IPS-20b (cell line): Measurements from ENCODE around the gene MGST3.
A peak's percentile ranks its signal among the peaks of the same experiment; 100 is the strongest.
"Not testable (repeated sequence)": the region's sequence is repeated elsewhere in the genome, so short reads cannot be mapped to it uniquely, and the experiment has no call there.

Source experiments
- H3K27ac ChIP-seq: one replicate; pipeline ENCODE4 v1.5.1; 2013; ENCODE audit warnings: low read length
- H3K27me3 ChIP-seq: 2 replicates; pipeline ENCODE4 v1.6.1; 2013; ENCODE audit warnings: mild to moderate bottlenecking, low read length, inconsistent platforms; ENCODE audit not compliant: insufficient read depth
- H3K36me3 ChIP-seq: 2 replicates; pipeline ENCODE4 v1.6.1; 2013; ENCODE audit warnings: low read depth, mild to moderate bottlenecking, inconsistent platforms, low read length, moderate library complexity; ENCODE audit not compliant: insufficient read depth
- H3K4me1 ChIP-seq: 2 replicates; pipeline ENCODE4 v1.6.1; 2013; ENCODE audit warnings: mild to moderate bottlenecking, control low read depth, inconsistent platforms, low read length, moderate library complexity; ENCODE audit not compliant: insufficient read depth
- H3K4me3 ChIP-seq: 2 replicates; pipeline ENCODE4 v1.5.1; 2013; ENCODE audit warnings: mild to moderate bottlenecking, low read length, inconsistent platforms
- H3K9ac ChIP-seq: 2 replicates; pipeline ENCODE4 v1.6.1; 2013; ENCODE audit warnings: low read depth, mild to moderate bottlenecking, inconsistent platforms, low read length, moderate library complexity
- H3K9me3 ChIP-seq: 2 replicates; pipeline ENCODE4 v1.6.1; 2013; ENCODE audit warnings: mild to moderate bottlenecking, low read depth, low read length, inconsistent platforms; ENCODE audit not compliant: insufficient read depth

MGST3 gene

DNA sequence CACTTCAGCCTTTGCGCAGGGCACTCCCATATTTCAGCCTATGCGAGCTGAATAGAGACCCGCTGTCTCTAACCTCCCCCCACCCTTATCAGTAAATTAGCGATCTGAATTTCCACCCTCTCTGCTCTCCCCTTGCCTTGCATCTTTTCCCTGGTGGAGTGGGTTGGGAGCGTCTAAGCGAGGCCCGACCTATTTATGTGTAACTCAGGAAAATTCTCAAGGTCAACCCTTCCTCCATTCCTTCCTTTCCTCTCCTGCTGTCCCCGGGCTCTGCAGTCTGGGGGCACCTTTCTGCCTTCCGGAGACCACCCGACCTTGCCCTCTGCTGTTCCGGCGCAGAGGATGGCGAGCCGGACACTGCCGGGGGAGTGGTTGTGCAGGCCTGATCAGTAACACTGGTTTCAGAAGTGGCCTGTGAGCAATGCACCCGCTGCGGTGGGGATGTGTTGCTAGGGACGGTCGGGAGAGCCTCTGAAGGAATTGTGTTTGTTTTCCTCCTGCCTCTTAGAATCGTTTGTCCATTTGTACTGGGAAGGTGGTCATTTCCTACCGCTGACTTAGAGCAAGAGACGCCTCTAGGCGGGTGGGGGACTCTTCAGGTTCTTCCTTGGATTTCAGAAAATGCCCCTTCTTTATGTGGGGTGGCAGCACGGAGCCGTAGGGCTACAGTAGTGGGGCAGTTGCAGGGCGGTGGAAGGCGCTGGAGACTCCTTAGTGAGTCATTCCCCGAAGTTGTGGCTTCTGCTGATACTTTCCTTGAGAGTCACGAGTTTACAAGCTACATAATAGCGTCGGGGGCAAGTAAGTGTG is 513 bp downstream of the MGST3 start:
- Histone ChIP-seq H3K9me3 (no peaks in the 10 kb centered on the region), H3K4me3 (peak overlapping the region; percentile 96), H3K27ac (no peak overlapping the region), H3K27me3 (peaks cover 7% of the 10 kb centered on the region; the same call in 1 of the 2 replicates), H3K9ac (peak overlapping the region; percentile 88), H3K36me3 (no peaks in the 10 kb centered on the region), H3K4me1 (peaks cover 36% of the 10 kb centered on the region)

DNA sequence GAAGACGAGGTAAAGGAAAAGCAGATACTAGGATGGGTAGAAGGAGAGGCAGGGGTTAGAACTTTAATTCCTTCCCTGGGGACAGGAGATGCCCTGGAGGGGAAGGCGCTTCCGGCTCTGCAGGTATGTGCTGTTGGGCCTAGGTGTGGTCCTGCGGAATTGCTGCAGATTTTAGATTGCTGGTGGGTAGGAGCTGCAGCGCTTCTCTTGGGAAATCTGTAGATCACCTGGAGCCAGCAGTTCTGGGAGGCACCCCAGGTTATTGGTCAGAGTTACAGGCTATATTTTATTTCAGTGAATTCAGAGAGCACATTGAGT is 1.1 kb downstream of the MGST3 start:
- H3K4me3 ChIP-seq, result peak overlapping the region; percentile 96
- no peaks in the 10 kb centered on the region for H3K9me3 ChIP-seq
- H3K27ac ChIP-seq, result no peak overlapping the region
- H3K27me3 ChIP-seq, result peaks cover 7% of the 10 kb centered on the region; the same call in 1 of the 2 replicates
- H3K4me1 ChIP-seq, result peaks cover 38% of the 10 kb centered on the region
- 0 out of 2 replicates have a peak, but pooled peaks cover 4% of the 10 kb centered on the region for H3K36me3 ChIP-seq
- peak overlapping the region; percentile 88; the same call in 1 of the 2 replicates for H3K9ac ChIP-seq

DNA sequence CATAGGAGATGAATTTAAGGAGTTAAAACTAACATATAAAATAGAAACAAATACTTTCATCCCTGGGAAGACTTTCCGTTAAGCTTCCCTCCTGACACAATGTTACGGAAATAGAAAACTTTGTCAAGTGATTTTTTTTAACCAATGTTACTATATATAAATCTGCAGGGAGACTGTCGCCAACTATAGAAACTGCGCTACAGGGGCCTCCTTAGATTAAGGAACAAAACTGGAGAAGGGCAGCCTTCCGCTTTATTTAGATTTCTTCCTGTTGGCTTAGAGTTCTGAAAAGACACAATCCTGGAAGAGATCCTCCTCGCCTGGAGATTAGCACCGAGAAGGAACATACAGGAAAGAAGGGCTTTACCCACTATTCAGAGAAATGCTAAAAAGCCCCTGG is 1.5 kb downstream of the MGST3 start:
- 0 out of 2 replicates have a peak, but pooled peaks cover 4% of the 10 kb centered on the region for H3K36me3 ChIP-seq
- no peaks in the 10 kb centered on the region for H3K9me3 ChIP-seq
- peaks cover 7% of the 10 kb centered on the region; the same call in 1 of the 2 replicates for H3K27me3 ChIP-seq
- H3K27ac ChIP-seq, result no peak overlapping the region
- peak overlapping the region; percentile 88; the same call in 1 of the 2 replicates for H3K9ac ChIP-seq
- peak overlapping the region; percentile 96 for H3K4me3 ChIP-seq
- peaks cover 41% of the 10 kb centered on the region for H3K4me1 ChIP-seq

DNA sequence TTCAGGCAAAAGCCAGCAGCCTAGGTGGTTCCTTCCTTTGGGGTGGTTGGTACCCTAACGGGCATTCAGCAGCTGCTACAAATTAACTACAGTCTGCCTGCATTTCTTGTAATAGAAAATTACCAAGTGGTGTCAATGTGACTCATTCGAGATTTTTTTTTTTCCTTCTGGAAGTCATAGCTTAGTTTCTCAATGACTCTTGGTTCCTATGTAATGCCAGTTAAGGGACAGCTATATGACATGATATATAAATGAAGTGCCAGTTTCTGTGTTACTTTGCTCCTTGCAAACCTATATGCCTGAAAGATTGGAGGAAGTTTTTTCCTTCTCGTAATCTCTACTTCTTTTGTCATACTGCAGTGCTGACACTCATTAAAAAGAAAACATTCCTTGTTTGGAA is 2.6 kb downstream of the MGST3 start:
- Histone ChIP-seq H3K9ac (no peak overlapping the region), H3K9me3 (no peaks in the 10 kb centered on the region), H3K4me1 (peaks cover 41% of the 10 kb centered on the region), H3K27ac (no peak overlapping the region), H3K27me3 (peaks cover 7% of the 10 kb centered on the region; the same call in 1 of the 2 replicates), H3K4me3 (no peak overlapping the region), H3K36me3 (0 out of 2 replicates have a peak, but pooled peaks cover 4% of the 10 kb centered on the region)

- Histone ChIP-seq H3K4me3 (no peak overlapping the region), H3K9me3 (no peaks in the 10 kb centered on the region), H3K27me3 (peaks cover under 1% of the 10 kb centered on the region; the same call in 1 of the 2 replicates), H3K36me3 (0 out of 2 replicates have a peak, but pooled peaks cover 4% of the 10 kb centered on the region), H3K4me1 (peaks cover 41% of the 10 kb centered on the region), H3K27ac (no peak overlapping the region), H3K9ac (no peak overlapping the region)
Measured at GRCh38 chr1:165634154-165634921, 3.3 kb downstream of the MGST3 start.

GRCh38 chr1:165635329-165635728 is 4.3 kb downstream of the MGST3 start:
- H3K27me3 ChIP-seq, result no peaks in the 10 kb centered on the region; the same call in 1 of the 2 replicates
- 0 out of 2 replicates have a peak, but pooled peaks cover 4% of the 10 kb centered on the region for H3K36me3 ChIP-seq
- no peak overlapping the region for H3K27ac ChIP-seq
- peak overlapping the region; percentile 27; the same call in 1 of the 2 replicates for H3K4me3 ChIP-seq
- peaks cover 35% of the 10 kb centered on the region for H3K4me1 ChIP-seq
- H3K9ac ChIP-seq, result no peak overlapping the region
- H3K9me3 ChIP-seq, result no peaks in the 10 kb centered on the region

DNA sequence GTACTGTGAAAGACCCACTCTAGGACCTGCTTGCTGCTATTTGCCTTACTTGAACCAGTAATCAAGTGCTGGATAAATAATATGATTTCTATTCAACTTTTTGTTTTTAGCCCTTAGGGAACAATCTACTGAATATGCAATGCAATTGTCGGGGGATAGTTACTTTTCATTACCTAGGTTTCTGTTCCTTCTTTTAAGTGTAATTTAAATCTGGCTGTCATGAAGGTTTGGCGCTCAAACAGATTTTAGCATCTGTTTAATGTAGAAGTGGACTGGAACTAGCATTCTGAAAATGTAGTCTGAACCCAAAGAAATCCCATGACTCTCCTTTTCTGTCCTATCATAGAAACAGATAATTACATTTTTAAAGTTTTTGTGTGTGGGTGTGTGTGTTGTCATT is 4.8 kb downstream of the MGST3 start:
- no peak overlapping the region for H3K9ac ChIP-seq
- 0 out of 2 replicates have a peak, but pooled peaks cover 4% of the 10 kb centered on the region for H3K36me3 ChIP-seq
- no peak overlapping the region for H3K27ac ChIP-seq
- no peak overlapping the region for H3K4me3 ChIP-seq
- H3K27me3 ChIP-seq, result no peaks in the 10 kb centered on the region; the same call in 1 of the 2 replicates
- H3K4me1 ChIP-seq, result peaks cover 35% of the 10 kb centered on the region
- no peaks in the 10 kb centered on the region for H3K9me3 ChIP-seq

GRCh38 chr1:165637427-165637826 is 6.4 kb downstream of the MGST3 start:
- Histone ChIP-seq H3K9me3 (no peaks in the 10 kb centered on the region), H3K4me1 (peaks cover 32% of the 10 kb centered on the region), H3K4me3 (no peak overlapping the region), H3K9ac (0 out of 2 replicates have a peak overlapping the region, but pooled peaks have one; percentile 11), H3K36me3 (0 out of 2 replicates have a peak, but pooled peaks cover 4% of the 10 kb centered on the region), H3K27me3 (no peaks in the 10 kb centered on the region; the same call in 1 of the 2 replicates), H3K27ac (no peak overlapping the region)

DNA sequence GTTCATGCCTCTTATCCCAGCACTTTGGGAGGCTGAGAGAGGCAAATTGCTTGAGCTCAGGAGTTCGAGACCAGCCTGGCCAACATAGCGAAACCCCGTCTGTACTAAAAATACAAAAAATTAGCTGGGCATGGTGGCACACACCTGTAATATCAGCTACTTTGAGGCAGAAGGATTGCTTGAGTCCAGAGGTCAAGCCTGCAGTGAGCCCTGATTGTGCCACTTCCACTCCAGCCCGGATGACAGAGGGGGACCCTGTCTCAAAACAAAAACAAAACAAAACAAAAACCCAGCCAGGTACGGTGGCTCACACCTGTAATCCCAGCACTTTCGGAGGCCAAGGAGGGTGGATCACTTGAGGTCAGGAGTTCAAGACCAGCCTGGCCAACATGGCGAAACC is 7.2 kb downstream of the MGST3 start:
- H3K4me1 ChIP-seq, result peaks cover 24% of the 10 kb centered on the region
- not testable (repeated sequence) for H3K4me3 ChIP-seq, H3K27ac ChIP-seq, H3K9ac ChIP-seq, H3K9me3 ChIP-seq, H3K36me3 ChIP-seq, H3K27me3 ChIP-seq

DNA sequence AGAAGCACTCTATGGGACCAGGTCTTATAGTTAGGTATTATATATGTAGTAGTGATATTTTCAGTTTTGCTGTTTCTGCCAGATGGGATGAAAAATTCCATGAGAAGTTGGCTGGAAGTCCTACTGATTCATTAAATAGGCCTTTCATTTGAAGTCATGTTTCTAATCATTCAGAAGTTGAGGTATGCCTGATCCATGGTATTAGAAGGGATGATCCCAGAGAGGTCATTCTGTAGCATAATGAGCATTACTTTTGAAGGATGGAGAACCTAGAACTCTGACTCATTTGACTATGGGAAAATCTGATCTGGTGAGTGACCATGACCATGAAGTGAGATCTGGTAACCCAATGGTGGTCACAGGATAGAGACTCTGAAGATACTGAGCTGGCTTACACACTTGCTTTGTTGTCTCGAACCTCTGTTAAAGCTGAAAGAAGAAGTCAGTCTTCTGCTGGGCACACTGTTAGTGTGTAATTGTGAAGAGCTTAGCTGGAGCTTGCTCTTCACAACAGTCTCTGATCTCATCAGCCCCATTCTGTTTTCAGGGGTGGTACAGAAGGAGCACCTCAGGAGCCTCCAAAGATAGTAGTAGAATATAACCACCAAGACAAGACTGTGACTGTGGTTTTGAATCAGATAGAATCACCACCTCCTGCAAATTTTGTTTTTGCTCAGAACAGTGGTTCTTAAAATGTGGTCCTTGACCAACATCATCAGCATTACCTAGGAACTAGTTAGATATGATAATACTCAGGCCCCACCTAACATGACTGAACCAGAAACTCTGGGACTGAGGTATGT is 9.0 kb downstream of the MGST3 start:
- Histone ChIP-seq H3K27ac (no peak overlapping the region), H3K4me3 (no peak overlapping the region), H3K4me1 (peaks cover 16% of the 10 kb centered on the region), H3K9me3 (no peaks in the 10 kb centered on the region), H3K27me3 (no peaks in the 10 kb centered on the region), H3K36me3 (0 out of 2 replicates have a peak, but pooled peaks cover 4% of the 10 kb centered on the region), H3K9ac (no peak overlapping the region)
